ENCODE measurements around the gene TRPM1. TPM values are rescaled to one million over a fixed set of nuclear protein-coding genes. Genes with fewer than 3 reads are reported as not detected.

The TRPM1 gene
- total RNA-seq, 1 donor from 2014 or later: not detected

- FAIRE-seq (no peak), DNase-seq (ENCODE audit: low read depth) (no peak)
- Mint-ChIP-seq H3K36me3 (ENCODE audit: low read depth, unreplicated experiment) (no peaks in the 10 kb centered on the region), H3K4me3 (ENCODE audit: unreplicated experiment) (no peak overlapping the region), H3K27me3 (ENCODE audit: low read depth, unreplicated experiment) (peaks cover 16% of the 10 kb centered on the region), H3K27ac (ENCODE audit: unreplicated experiment) (no peak overlapping the region), H3K4me1 (ENCODE audit: low read depth, unreplicated experiment) (no peaks in the 10 kb centered on the region), H3K9me3 (ENCODE audit: unreplicated experiment) (peaks cover 3% of the 10 kb centered on the region)
- Histone ChIP-seq H3K27me3 (ENCODE audit: insufficient read depth, low read length) (no peaks in the 10 kb centered on the region), H3K79me2 (ENCODE audit: insufficient read depth, low read length) (no peaks in the 10 kb centered on the region), H3K9me3 (ENCODE audit: insufficient read depth, low read depth, low read length) (no peaks in the 10 kb centered on the region), H3K4me3 (ENCODE audit: insufficient read depth, low read depth, low read length) (no peak overlapping the region), H3K4me2 (ENCODE audit: low read length) (no peak overlapping the region), H2AFZ (ENCODE audit: low read depth, low read length) (no peak overlapping the region), H3K4me1 (ENCODE audit: insufficient read depth, low read length) (no peaks in the 10 kb centered on the region), H3K27ac (ENCODE audit: low read depth, low read length) (no peak overlapping the region), H3K9ac (ENCODE audit: low read length) (no peak overlapping the region), H3K36me3 (ENCODE audit: insufficient read depth, low read length) (no peaks in the 10 kb centered on the region), H4K20me1 (ENCODE audit: insufficient read depth, low read length) (no peaks in the 10 kb centered on the region)
- TF ChIP-seq EZH2 (IDR thresholded peaks at IDR 0.05; ENCODE audit: insufficient read depth, low read length) (no peak), CTCF (IDR thresholded peaks at IDR 0.05; ENCODE audit: insufficient read depth, low read depth, low read length) (no peak)
These were observed 51.6 kb downstream of the TRPM1 start for GRCh38 chr15:31049682-31050615.

- Mint-ChIP-seq H3K36me3 (ENCODE audit: low read depth, unreplicated experiment) (no peaks in the 10 kb centered on the region), H3K4me1 (ENCODE audit: low read depth, unreplicated experiment) (no peaks in the 10 kb centered on the region), H3K4me3 (ENCODE audit: unreplicated experiment) (no peak overlapping the region), H3K9me3 (ENCODE audit: unreplicated experiment) (peaks cover 3% of the 10 kb centered on the region), H3K27ac (ENCODE audit: unreplicated experiment) (no peak overlapping the region), H3K27me3 (ENCODE audit: low read depth, unreplicated experiment) (peaks cover 16% of the 10 kb centered on the region)
- FAIRE-seq (no peak), DNase-seq (ENCODE audit: low read depth) (no peak)
- H2AFZ ChIP-seq (ENCODE audit: low read depth, low read length): no peak overlapping the region
- TF ChIP-seq EZH2 (IDR thresholded peaks at IDR 0.05; ENCODE audit: insufficient read depth, low read length) (no peak), CTCF (IDR thresholded peaks at IDR 0.05; ENCODE audit: insufficient read depth, low read depth, low read length) (no peak)
- no peak overlapping the region for H3K4me2 ChIP-seq (ENCODE audit: low read length)
- no peaks in the 10 kb centered on the region for H3K4me1 ChIP-seq (ENCODE audit: insufficient read depth, low read length)
- H4K20me1 ChIP-seq (ENCODE audit: insufficient read depth, low read length): no peaks in the 10 kb centered on the region
- no peak overlapping the region for H3K4me3 ChIP-seq (ENCODE audit: insufficient read depth, low read depth, low read length)
- H3K79me2 ChIP-seq (ENCODE audit: insufficient read depth, low read length): no peaks in the 10 kb centered on the region
- no peaks in the 10 kb centered on the region for H3K27me3 ChIP-seq (ENCODE audit: insufficient read depth, low read length)
- H3K36me3 ChIP-seq (ENCODE audit: insufficient read depth, low read length): no peaks in the 10 kb centered on the region
- H3K9ac ChIP-seq (ENCODE audit: low read length): no peak overlapping the region
- H3K27ac ChIP-seq (ENCODE audit: low read depth, low read length): no peak overlapping the region
- no peaks in the 10 kb centered on the region for H3K9me3 ChIP-seq (ENCODE audit: insufficient read depth, low read depth, low read length)
These were observed 52.4 kb downstream of the TRPM1 start for GRCh38 chr15:31049111-31049510.

GRCh38 chr15:31047437-31047836 lies 54.1 kb downstream of the TRPM1 start:
- Histone ChIP-seq H3K36me3 (ENCODE audit: insufficient read depth, low read length) (no peaks in the 10 kb centered on the region), H3K79me2 (ENCODE audit: insufficient read depth, low read length) (no peaks in the 10 kb centered on the region), H3K4me3 (ENCODE audit: insufficient read depth, low read depth, low read length) (no peak overlapping the region), H3K4me2 (ENCODE audit: low read length) (no peak overlapping the region), H3K4me1 (ENCODE audit: insufficient read depth, low read length) (no peaks in the 10 kb centered on the region), H3K9me3 (ENCODE audit: insufficient read depth, low read depth, low read length) (no peaks in the 10 kb centered on the region), H3K27ac (ENCODE audit: low read depth, low read length) (no peak overlapping the region), H4K20me1 (ENCODE audit: insufficient read depth, low read length) (no peaks in the 10 kb centered on the region), H2AFZ (ENCODE audit: low read depth, low read length) (no peak overlapping the region), H3K9ac (ENCODE audit: low read length) (no peak overlapping the region), H3K27me3 (ENCODE audit: insufficient read depth, low read length) (peaks cover 2% of the 10 kb centered on the region)
- no peak overlapping the region for H3K27ac Mint-ChIP-seq (ENCODE audit: unreplicated experiment)
- no peaks in the 10 kb centered on the region for H3K36me3 Mint-ChIP-seq (ENCODE audit: low read depth, unreplicated experiment)
- H3K4me3 Mint-ChIP-seq (ENCODE audit: unreplicated experiment): no peak overlapping the region
- H3K4me1 Mint-ChIP-seq (ENCODE audit: low read depth, unreplicated experiment): no peaks in the 10 kb centered on the region
- TF ChIP-seq CTCF (IDR thresholded peaks at IDR 0.05; ENCODE audit: insufficient read depth, low read depth, low read length): no peak
- TF ChIP-seq EZH2 (IDR thresholded peaks at IDR 0.05; ENCODE audit: insufficient read depth, low read length): no peak
- H3K9me3 Mint-ChIP-seq (ENCODE audit: unreplicated experiment): peaks cover 3% of the 10 kb centered on the region
- no peak for FAIRE-seq
- H3K27me3 Mint-ChIP-seq (ENCODE audit: low read depth, unreplicated experiment): peaks cover 16% of the 10 kb centered on the region
- DNase-seq (ENCODE audit: low read depth): no peak

All from astrocyte (in vitro differentiated cells and primary cell).